GM21381 (cell line): ENCODE measurements around the gene NPY5R.

Experiments used
- ATAC-seq: cut with Tn5 transposase; IDR thresholded peaks from one replicate; pipeline ENCODE4 v1.9.1; 2021; ENCODE audit warnings: mild to moderate bottlenecking, moderate library complexity; ENCODE audit not compliant: unreplicated experiment

NPY5R gene

GRCh38 chr4:163384434-163384833, 40.7 kb downstream of the NPY5R start:
- no peak for ATAC-seq

GRCh38 chr4:163384926-163385325, 41.2 kb downstream of the NPY5R start:
- ATAC-seq: no peak

- ATAC-seq: no peak
Observed at GRCh38 chr4:163385466-163385865, 41.8 kb downstream of the NPY5R start.

GRCh38 chr4:163391756-163392155, 48.1 kb downstream of the NPY5R start:
- ATAC-seq: no peak

GRCh38 chr4:163392328-163392727, 48.6 kb downstream of the NPY5R start:
- ATAC-seq: no peak

- ATAC-seq: no peak
Observed at GRCh38 chr4:163393471-163393870, 49.8 kb downstream of the NPY5R start.

GRCh38 chr4:163395055-163395454, 51.4 kb downstream of the NPY5R start:
- ATAC-seq: no peak

GRCh38 chr4:163395758-163396157, 52.1 kb downstream of the NPY5R start:
- ATAC-seq: no peak

- ATAC-seq: no peak
Observed at GRCh38 chr4:163398238-163398637, 54.5 kb downstream of the NPY5R start.

GRCh38 chr4:163400911-163401310, 57.2 kb downstream of the NPY5R start:
- ATAC-seq: no peak
